IMR-90 (cell line): ENCODE data around the gene DNAH6. TPM values are rescaled to one million over a fixed set of nuclear protein-coding genes. Genes with fewer than 3 reads are reported as not detected.

ENCODE experiments used
- ATAC-seq: fragments of 200-7000 bp; cut with Tn5 transposase; 2 replicates; pipeline ENCODE4 v1.9.1; 2020; ENCODE audit warnings: low read depth, mild to moderate bottlenecking, moderate library complexity
- BruUV-seq: library from RNA; stranded (reverse); fragments of 400-500 nt; replicated peaks from 2 replicates; lab custom pipeline; 2021; lab: Mats Ljungman, UMichigan
- CTCF ChIA-PET: fragments of 300-600 bp; formaldehyde crosslinking; extraction: SDS; loops from one replicate; lab custom pipeline; 2021; ENCODE audit warnings: antibody characterized with exemption; lab: Yijun Ruan, JAX
- POLR2A ChIA-PET: fragments of 300-600 bp; sonication (Branson Sonifier 250); formaldehyde crosslinking; loops from one replicate; lab custom pipeline; 2022; ENCODE audit warnings: antibody characterized with exemption; ENCODE audit not compliant: unreplicated experiment; lab: Charles Lee
- DNase-seq: peaks from one replicate; pipeline ENCODE4 v3.0.0; 2013
- H2AFZ ChIP-seq: replicated peaks from 2 replicates; pipeline ENCODE3; 2013; ENCODE audit warnings: low read length, mild to moderate bottlenecking; ENCODE audit not compliant: poor library complexity
- H2AK5ac ChIP-seq: 2 replicates; pipeline ENCODE4 v1.6.1; 2013; ENCODE audit warnings: low read depth, low read length, inconsistent platforms
- H2AK9ac ChIP-seq: replicated peaks from 2 replicates; pipeline ENCODE3; 2013; ENCODE audit warnings: mild to moderate bottlenecking, low read depth, low read length, moderate library complexity; ENCODE audit not compliant: poor library complexity
- H2BK120ac ChIP-seq: 2 replicates; pipeline ENCODE4 v1.6.1; 2013; ENCODE audit warnings: low read depth, low read length, inconsistent platforms
- H2BK15ac ChIP-seq: 3 replicates; pipeline ENCODE4 v1.6.1; 2013; ENCODE audit warnings: low read depth, low read length, inconsistent platforms
- H2BK20ac ChIP-seq: 2 replicates; pipeline ENCODE4 v1.6.1; 2013; ENCODE audit warnings: low read depth, mild to moderate bottlenecking, inconsistent platforms, low read length, moderate library complexity
- H2BK5ac ChIP-seq: 2 replicates; pipeline ENCODE4 v1.6.1; 2013; ENCODE audit warnings: mild to moderate bottlenecking, low read depth, low read length, inconsistent platforms; ENCODE audit not compliant: poor library complexity, severe bottlenecking
- H3K14ac ChIP-seq: replicated peaks from 2 replicates; pipeline ENCODE4 v1.6.1; 2013; ENCODE audit warnings: low read depth, low read length, inconsistent platforms
- H3K18ac ChIP-seq: 2 replicates; pipeline ENCODE4 v1.6.1; 2013; ENCODE audit warnings: low read depth, low read length, control low read depth
- H3K23ac ChIP-seq: 2 replicates; pipeline ENCODE4 v1.6.1; 2013; ENCODE audit warnings: low read depth, low read length, inconsistent platforms
- H3K27ac ChIP-seq: 2 replicates; pipeline ENCODE4 v1.5.1; 2013; ENCODE audit warnings: mild to moderate bottlenecking, control low read depth, low read length; ENCODE audit not compliant: insufficient read depth
- H3K27me3 ChIP-seq: 2 replicates; pipeline ENCODE4 v1.6.1; 2013; ENCODE audit warnings: low read length; ENCODE audit not compliant: control insufficient read depth, insufficient read depth
- H3K36me3 ChIP-seq: 2 replicates; pipeline ENCODE4 v1.6.1; 2013; ENCODE audit warnings: low read length, mixed read lengths; ENCODE audit not compliant: control insufficient read depth, insufficient read depth
- H3K4ac ChIP-seq: 2 replicates; pipeline ENCODE4 v1.6.1; 2013; ENCODE audit warnings: low read depth, low read length, inconsistent platforms
- H3K4me1 ChIP-seq: 2 replicates; pipeline ENCODE4 v1.6.1; 2013; ENCODE audit warnings: low read length, mixed read lengths; ENCODE audit not compliant: control insufficient read depth, insufficient read depth
- H3K4me2 ChIP-seq: 2 replicates; pipeline ENCODE4 v1.6.1; 2013; ENCODE audit warnings: low read depth, mild to moderate bottlenecking, control low read depth, low read length, moderate library complexity
- H3K4me3 ChIP-seq: 2 replicates; pipeline ENCODE4 v1.5.1; 2013; ENCODE audit warnings: low read depth, mild to moderate bottlenecking, control low read depth, low read length, moderate library complexity; ENCODE audit not compliant: insufficient read depth
- H3K56ac ChIP-seq: 2 replicates; pipeline ENCODE4 v1.6.1; 2013; ENCODE audit warnings: low read length, inconsistent platforms; ENCODE audit not compliant: insufficient read depth; ENCODE audit errors: extremely low read depth
- H3K79me1 ChIP-seq, 2 experiments: 2 replicates each; pipeline ENCODE4 v1.6.1; 2013; ENCODE audit warnings: low read length in 2 of 2, inconsistent platforms in 1 of 2, low read depth in 1 of 2
- H3K9ac ChIP-seq: 2 replicates; pipeline ENCODE4 v1.6.1; 2013; ENCODE audit warnings: low read depth, low read length, control low read depth
- H3K9me1 ChIP-seq: 2 replicates; pipeline ENCODE4 v1.6.1; 2013; ENCODE audit warnings: low read length, inconsistent platforms; ENCODE audit not compliant: insufficient read depth
- H3K9me3 ChIP-seq: 2 replicates; pipeline ENCODE4 v1.6.1; 2013; ENCODE audit warnings: low read length; ENCODE audit not compliant: control insufficient read depth, insufficient read depth
- H4K20me1 ChIP-seq: 2 replicates; pipeline ENCODE4 v1.6.1; 2013; ENCODE audit warnings: low read length, inconsistent platforms; ENCODE audit not compliant: insufficient read depth
- H4K5ac ChIP-seq: 2 replicates; pipeline ENCODE4 v1.6.1; 2013; ENCODE audit warnings: mild to moderate bottlenecking, low read depth, low read length, control low read depth
- H4K8ac ChIP-seq, 2 experiments: 2 replicates each; pipeline ENCODE4 v1.6.1; 2013; ENCODE audit warnings: low read depth in 2 of 2, low read length in 2 of 2, control low read depth in 1 of 2, inconsistent platforms in 1 of 2
- H4K91ac ChIP-seq: 2 replicates; pipeline ENCODE4 v1.6.1; 2013; ENCODE audit warnings: low read depth, low read length, inconsistent platforms; ENCODE audit not compliant: insufficient read depth
- BHLHE40 ChIP-seq: fragments of 150-350 bp; IDR thresholded peaks from 2 replicates; pipeline ENCODE4 v1.6.1; 2016; ENCODE audit warnings: mild to moderate bottlenecking, low read depth, low read length
- CEBPB ChIP-seq: IDR thresholded peaks from 2 replicates; pipeline ENCODE4 v1.6.1; 2012; ENCODE audit warnings: low read depth, low read length, improper control_type of control experiment
- CHD1 ChIP-seq: IDR thresholded peaks from 2 replicates; pipeline ENCODE4 v1.6.1; 2012; ENCODE audit warnings: low read depth, low read length, improper control_type of control experiment
- CTCF ChIP-seq: conservative IDR thresholded peaks from 2 replicates; pipeline ENCODE4 v1.5.1; 2012; ENCODE audit warnings: mild to moderate bottlenecking, low read depth, low read length, improper control_type of control experiment
- ELK1 ChIP-seq: fragments of 150-350 bp; IDR thresholded peaks from 2 replicates; pipeline ENCODE4 v1.6.1; 2016; ENCODE audit warnings: low read depth, mild to moderate bottlenecking, low read length, moderate library complexity, borderline replicate concordance
- FOS ChIP-seq: fragments of 150-350 bp; IDR thresholded peaks from 2 replicates; pipeline ENCODE4 v1.6.1; 2016; ENCODE audit warnings: low read depth, low read length
- MAFK ChIP-seq: IDR thresholded peaks from 2 replicates; pipeline ENCODE4 v1.6.1; 2012; ENCODE audit warnings: low read depth, low read length, improper control_type of control experiment
- MAZ ChIP-seq: IDR thresholded peaks from 2 replicates; pipeline ENCODE4 v1.6.1; 2012; ENCODE audit warnings: low read depth, mild to moderate bottlenecking, low read length, improper control_type of control experiment, moderate library complexity, borderline replicate concordance
- MXI1 ChIP-seq: IDR thresholded peaks from 2 replicates; pipeline ENCODE4 v1.6.1; 2012; ENCODE audit warnings: low read depth, mild to moderate bottlenecking, low read length, moderate library complexity, borderline replicate concordance
- NFE2L2 ChIP-seq: fragments of 150-350 bp; IDR thresholded peaks from 2 replicates; pipeline ENCODE4 v1.6.1; 2016; ENCODE audit warnings: low read depth, mild to moderate bottlenecking, low read length
- POLR2A ChIP-seq: IDR thresholded peaks from 2 replicates; pipeline ENCODE4 v1.6.1; 2012; ENCODE audit warnings: mild to moderate bottlenecking, low read depth, low read length
- RAD21 ChIP-seq: IDR thresholded peaks from 2 replicates; pipeline ENCODE4 v1.6.1; 2012; ENCODE audit warnings: low read length, improper control_type of control experiment
- RCOR1 ChIP-seq: IDR thresholded peaks from 2 replicates; pipeline ENCODE4 v1.6.1; 2012; ENCODE audit warnings: mild to moderate bottlenecking, low read length, improper control_type of control experiment; ENCODE audit not compliant: insufficient replicate concordance
- RFX5 ChIP-seq: IDR thresholded peaks from 2 replicates; pipeline ENCODE4 v1.8.0; 2012; ENCODE audit warnings: low read depth, mild to moderate bottlenecking, low read length, moderate library complexity
- SMC3 ChIP-seq: fragments of 150-350 bp; IDR thresholded peaks from 2 replicates; pipeline ENCODE4 v1.6.1; 2016; ENCODE audit warnings: low read depth, mild to moderate bottlenecking, antibody characterized with exemption, low read length, moderate library complexity
- USF2 ChIP-seq: fragments of 150-350 bp; IDR thresholded peaks from 2 replicates; pipeline ENCODE4 v1.6.1; 2017; ENCODE audit warnings: mild to moderate bottlenecking, antibody characterized with exemption, low read length, low read depth
- WGBS, 2 experiments: methylation state at CpG; one replicate each; pipeline versions ENCODE4 v1.1.5 to v1.1.7; 2013; ENCODE audit warnings: missing lambda C conversion rate in 2 of 2; ENCODE audit not compliant: insufficient read length in 1 of 2; ENCODE audit errors: extremely low coverage in 2 of 2; 5-methylcytosine and 5-hydroxymethylcytosine counted together
- dilution Hi-C: fragments of 300-500 bp; cut with HindIII; formaldehyde crosslinking; loops from one replicate; pipeline ENCODE4 v1.14.3; 2018; ENCODE audit warnings: low sequenced_read_pairs; ENCODE audit not compliant: unreplicated experiment
- in situ Hi-C: fragments of 300-500 bp; cut with MboI; formaldehyde crosslinking; loops from 3 replicates; pipeline ENCODE4 v1.14.3; 2019; ENCODE audit warnings: low sequenced_read_pairs, inconsistent platforms, mixed read lengths
- intact Hi-C: fragments of 100-400 bp; cut with micrococcal nuclease; formaldehyde crosslinking; loops from 2 replicates; pipeline ENCODE4 v1.10.0; 2022
- polyA plus RNA-seq, 3 experiments: library from polyadenylated mRNA; depleted of rRNA; stranded (reverse); fragments of >200 nt; gene quantifications; 2 replicates each; pipeline ENCODE4 v1.2.3, GENCODE V29; 2012; ENCODE audit warnings: low replicate concordance in 1 of 3
- total RNA-seq: library from RNA; depleted of rRNA; stranded (reverse); fragments of >200 nt; gene quantifications from 2 replicates; pipeline ENCODE4 v1.2.3, GENCODE V29; 2012

Gene DNAH6
- total and polyA plus RNA-seq, 2 of the 4 experiments (the other 2 are of a cell fraction): under 0.01 to 0.07 TPM

DNA sequence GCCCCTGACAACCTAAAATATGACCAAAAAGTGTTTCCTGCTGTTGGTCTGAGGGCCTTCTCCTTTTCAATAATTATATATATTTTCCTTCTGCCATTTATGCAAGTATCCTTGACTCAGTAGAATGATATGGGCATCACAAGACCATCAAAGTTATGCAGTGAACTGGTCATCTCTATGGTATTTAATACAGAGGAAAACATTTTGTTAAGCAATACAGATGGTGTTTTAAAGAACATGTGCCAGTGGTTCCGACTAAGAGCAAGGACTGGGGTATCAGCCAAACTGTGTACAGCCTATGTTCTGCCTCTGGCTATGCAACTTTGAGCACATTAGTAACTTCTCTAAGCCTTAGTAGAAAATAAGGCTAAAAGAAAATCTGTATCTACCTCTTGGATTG is 185.6 kb downstream of the DNAH6 start:
- H3K4me2 ChIP-seq: no peak overlapping the region
- H3K4me1 ChIP-seq: peaks cover 11% of the 10 kb centered on the region
- ATAC-seq: peak; percentile 89
- H3K14ac ChIP-seq: peak overlapping the region; percentile 62; the same call in 1 of the 2 replicates
- H3K27me3 ChIP-seq: no peaks in the 10 kb centered on the region
- peak overlapping the region; percentile 55 for H2AK5ac ChIP-seq
- peak overlapping the region; percentile 94 for H2BK5ac ChIP-seq
- peak overlapping the region; percentile 84; the same call in 2 of the 3 replicates for H2BK15ac ChIP-seq
- no peaks in the 10 kb centered on the region; the same call in none of the 2 replicates for H3K9me1 ChIP-seq
- TF ChIP-seq RAD21 (no peak), CEBPB (peak; percentile 95), CHD1 (no peak), ELK1 (no peak), NFE2L2 (no peak), POLR2A (no peak), MXI1 (0 out of 2 replicates have a peak, but pooled peaks have one; percentile 36), USF2 (peak; percentile 74; the same call in 1 of the 2 replicates), CTCF (no peak), MAFK (no peak), FOS (peak; percentile 68; the same call in 1 of the 2 replicates), MAZ (no peak), RCOR1 (peak; percentile 66), SMC3 (no peak), RFX5 (no peak), BHLHE40 (peak; percentile 80; the same call in 1 of the 2 replicates)
- H3K18ac ChIP-seq: peak overlapping the region; percentile 99
- WGBS, 2 experiments: no CpG with 5 or more reads among the region's 1 CpG
- no peak overlapping the region for H3K4me3 ChIP-seq
- peak overlapping the region; percentile 89 to 92 for H4K8ac ChIP-seq
- intact Hi-C loops (no loop called here), in situ Hi-C loops (no loop called here), dilution Hi-C loops (no loop called here)
- no peaks in the 10 kb centered on the region for H4K20me1 ChIP-seq
- no peak overlapping the region for H3K56ac ChIP-seq
- H4K91ac ChIP-seq: peak overlapping the region; percentile 76
- no peaks in the 10 kb centered on the region for H3K79me1 ChIP-seq
- H3K9me3 ChIP-seq: no peaks in the 10 kb centered on the region
- H2AK9ac ChIP-seq: no peak overlapping the region
- no peaks in the 10 kb centered on the region for H3K36me3 ChIP-seq
- no TSS peak for BruUV-seq
- H2BK20ac ChIP-seq: peak overlapping the region; percentile 96
- peak overlapping the region; percentile 100 for H3K27ac ChIP-seq
- DNase-seq: peak; percentile 96
- H2AFZ ChIP-seq: peak overlapping the region; percentile 74
- ChIA-PET CTCF (no interaction called here), POLR2A (no interaction called here)
- H3K9ac ChIP-seq: 0 out of 2 replicates have a peak overlapping the region, but pooled peaks have one; percentile 34
- H3K4ac ChIP-seq: peak overlapping the region; percentile 86
- H2BK120ac ChIP-seq: peak overlapping the region; percentile 95
- H4K5ac ChIP-seq: peak overlapping the region; percentile 100
- H3K23ac ChIP-seq: peak overlapping the region; percentile 30; the same call in 1 of the 2 replicates
